Adrenal gland (tissue), 5 donors: ENCODE results near the gene TMEM63C.

Experiments used
- POLR2A ChIP-seq, 2 donors: fragments of 450-650 bp; IDR thresholded peaks; one replicate each; pipeline ENCODE4 v1.6.1; 2017; ENCODE audit warnings: antibody characterized with exemption in 2 of 2, mild to moderate bottlenecking in 2 of 2, moderate library complexity in 1 of 2
- TF ChIP-seq, protein P1 (sequence below), 6 experiments: fragments of 450-650 bp in 4 of 6; fragments of 200-600 bp in 2 of 6; sonication (generic) in 1 of 6; IDR thresholded peaks; 1 replicate in 5 of 6; 2 replicates in 1 of 6; pipeline versions ENCODE4 v1.5.1 to v1.8.0; 2016 to 2021; ENCODE audit warnings: antibody characterized with exemption in 6 of 6, mild to moderate bottlenecking in 2 of 6, moderate library complexity in 1 of 6
- donor health status: DM: no; HTN: no; CAD: no.

DNA sequence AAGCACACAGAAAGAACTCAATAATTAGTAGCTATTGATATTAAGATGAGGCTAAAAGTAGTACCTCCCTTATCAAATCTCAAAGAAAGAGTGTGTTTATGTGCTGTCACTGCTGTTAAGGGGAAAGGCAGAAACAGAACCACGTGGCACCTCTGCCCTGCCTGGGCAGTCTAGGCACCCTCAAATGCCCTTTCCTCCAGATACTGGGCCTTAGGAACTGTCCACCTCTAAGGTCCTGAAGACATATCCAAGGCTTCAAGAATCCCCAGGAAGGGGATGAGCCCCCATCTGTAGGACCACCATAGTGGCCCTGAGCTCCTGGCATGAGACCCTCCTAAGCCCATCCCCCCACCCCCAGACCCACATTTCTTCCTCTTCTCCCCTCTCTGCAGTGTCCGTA is 60.4 kb downstream of the TMEM63C start:
- TF ChIP-seq, protein P1, sequence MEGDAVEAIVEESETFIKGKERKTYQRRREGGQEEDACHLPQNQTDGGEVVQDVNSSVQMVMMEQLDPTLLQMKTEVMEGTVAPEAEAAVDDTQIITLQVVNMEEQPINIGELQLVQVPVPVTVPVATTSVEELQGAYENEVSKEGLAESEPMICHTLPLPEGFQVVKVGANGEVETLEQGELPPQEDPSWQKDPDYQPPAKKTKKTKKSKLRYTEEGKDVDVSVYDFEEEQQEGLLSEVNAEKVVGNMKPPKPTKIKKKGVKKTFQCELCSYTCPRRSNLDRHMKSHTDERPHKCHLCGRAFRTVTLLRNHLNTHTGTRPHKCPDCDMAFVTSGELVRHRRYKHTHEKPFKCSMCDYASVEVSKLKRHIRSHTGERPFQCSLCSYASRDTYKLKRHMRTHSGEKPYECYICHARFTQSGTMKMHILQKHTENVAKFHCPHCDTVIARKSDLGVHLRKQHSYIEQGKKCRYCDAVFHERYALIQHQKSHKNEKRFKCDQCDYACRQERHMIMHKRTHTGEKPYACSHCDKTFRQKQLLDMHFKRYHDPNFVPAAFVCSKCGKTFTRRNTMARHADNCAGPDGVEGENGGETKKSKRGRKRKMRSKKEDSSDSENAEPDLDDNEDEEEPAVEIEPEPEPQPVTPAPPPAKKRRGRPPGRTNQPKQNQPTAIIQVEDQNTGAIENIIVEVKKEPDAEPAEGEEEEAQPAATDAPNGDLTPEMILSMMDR (IDR thresholded peaks at IDR 0.05), result no peak
- no peak for TF ChIP-seq POLR2A (IDR thresholded peaks at IDR 0.05)
